K562 (cell line): ENCODE data around the gene YEATS2.

Experiments
- CREM ChIP-seq: IDR thresholded peaks from 2 replicates; pipeline ENCODE4 v1.6.1; 2014; ENCODE audit warnings: antibody characterized with exemption, low read depth
- TF ChIP-seq, protein P1 (sequence below), 3 experiments: IDR thresholded peaks in 2 of 3; conservative IDR thresholded peaks in 1 of 3; 2 replicates each; pipeline ENCODE4 v1.5.1; 2011 to 2012; ENCODE audit warnings: low read length in 3 of 3, mild to moderate bottlenecking in 3 of 3, control low read depth in 2 of 3, improper control_type of control experiment in 1 of 3, inconsistent platforms in 1 of 3, low read depth in 1 of 3, mixed read lengths in 1 of 3, moderate library complexity in 1 of 3; ENCODE audit not compliant: insufficient read depth in 2 of 3

DNA sequence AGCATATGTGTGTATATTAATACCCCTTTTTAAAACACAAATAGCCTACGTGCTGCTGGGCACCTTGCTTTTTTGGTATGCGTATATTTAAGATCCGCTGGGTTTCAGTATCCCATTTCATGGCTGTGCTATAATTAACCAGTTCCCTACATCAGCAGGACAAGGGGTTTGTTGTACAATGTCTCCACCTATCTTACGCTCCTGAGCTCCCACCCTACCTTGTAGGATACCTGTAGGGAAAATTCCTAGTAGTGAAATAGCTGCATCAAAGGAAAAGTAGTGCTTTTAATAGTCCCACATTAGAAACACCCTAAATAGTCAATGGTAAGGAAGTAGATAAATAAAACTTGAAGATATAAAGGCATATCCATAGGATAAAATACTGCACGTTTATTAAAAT, 126.4 kb downstream of the YEATS2 start:
- TF ChIP-seq, protein P1, sequence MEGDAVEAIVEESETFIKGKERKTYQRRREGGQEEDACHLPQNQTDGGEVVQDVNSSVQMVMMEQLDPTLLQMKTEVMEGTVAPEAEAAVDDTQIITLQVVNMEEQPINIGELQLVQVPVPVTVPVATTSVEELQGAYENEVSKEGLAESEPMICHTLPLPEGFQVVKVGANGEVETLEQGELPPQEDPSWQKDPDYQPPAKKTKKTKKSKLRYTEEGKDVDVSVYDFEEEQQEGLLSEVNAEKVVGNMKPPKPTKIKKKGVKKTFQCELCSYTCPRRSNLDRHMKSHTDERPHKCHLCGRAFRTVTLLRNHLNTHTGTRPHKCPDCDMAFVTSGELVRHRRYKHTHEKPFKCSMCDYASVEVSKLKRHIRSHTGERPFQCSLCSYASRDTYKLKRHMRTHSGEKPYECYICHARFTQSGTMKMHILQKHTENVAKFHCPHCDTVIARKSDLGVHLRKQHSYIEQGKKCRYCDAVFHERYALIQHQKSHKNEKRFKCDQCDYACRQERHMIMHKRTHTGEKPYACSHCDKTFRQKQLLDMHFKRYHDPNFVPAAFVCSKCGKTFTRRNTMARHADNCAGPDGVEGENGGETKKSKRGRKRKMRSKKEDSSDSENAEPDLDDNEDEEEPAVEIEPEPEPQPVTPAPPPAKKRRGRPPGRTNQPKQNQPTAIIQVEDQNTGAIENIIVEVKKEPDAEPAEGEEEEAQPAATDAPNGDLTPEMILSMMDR (IDR thresholded peaks at IDR 0.05 in 2 of 3, conservative IDR thresholded peaks at IDR 0.05 in 1 of 3; ENCODE audit: insufficient read depth in 2 of 3, low read depth in 1 of 3, low read length in 3 of 3): no peak
- no peak for TF ChIP-seq CREM
